Esophagus (tissue), 2 donors: Measurements from ENCODE around the gene MMP2. TPM values are rescaled to one million over a fixed set of nuclear protein-coding genes. Genes with fewer than 3 reads are reported as not detected.

Experiments used
- H3K27ac ChIP-seq, 2 donors: one replicate each; pipeline ENCODE4 v1.5.1; 2013; ENCODE audit warnings: low read depth in 2 of 2, mild to moderate bottlenecking in 2 of 2, inconsistent platforms in 1 of 2, low read length in 1 of 2, moderate library complexity in 1 of 2
- H3K27me3 ChIP-seq, 2 donors: one replicate each; pipeline ENCODE4 v1.6.1; 2013; ENCODE audit warnings: low read length in 2 of 2, control low read depth in 1 of 2, mild to moderate bottlenecking in 1 of 2; ENCODE audit not compliant: insufficient read depth in 2 of 2, control insufficient read depth in 1 of 2
- H3K36me3 ChIP-seq, 2 donors: one replicate each; pipeline ENCODE4 v1.6.1; 2013; ENCODE audit warnings: low read length in 1 of 2; ENCODE audit not compliant: control insufficient read depth in 2 of 2, insufficient read depth in 2 of 2
- H3K4me1 ChIP-seq, 2 donors: one replicate each; pipeline ENCODE4 v1.6.1; 2013; ENCODE audit warnings: low read length in 1 of 2; ENCODE audit not compliant: control insufficient read depth in 2 of 2, insufficient read depth in 2 of 2
- H3K4me3 ChIP-seq, 2 donors: one replicate each; pipeline ENCODE4 v1.5.1; 2013; ENCODE audit warnings: low read length in 2 of 2, mild to moderate bottlenecking in 2 of 2, low read depth in 1 of 2, moderate library complexity in 1 of 2
- H3K9me3 ChIP-seq, 2 donors: one replicate each; pipeline ENCODE4 v1.6.1; 2013; ENCODE audit warnings: mild to moderate bottlenecking in 2 of 2, low read depth in 1 of 2, low read length in 1 of 2, moderate library complexity in 1 of 2; ENCODE audit not compliant: control insufficient read depth in 2 of 2, insufficient read depth in 1 of 2
- WGBS, 2 donors: extraction: QIAGEN DNeasy Blood & Tissue Kit; methylation state at CpG; one replicate each; pipeline ENCODE4 v1.1.7; 2013; 5-methylcytosine and 5-hydroxymethylcytosine counted together
- polyA plus RNA-seq, 2 donors: library from polyadenylated mRNA; stranded (reverse); fragments of 200-250 nt; gene quantifications; one replicate each; pipeline ENCODE4 v1.2.3, GENCODE V29; 2013
- donor health status: healthy with polysubstance abuse.
- donor health status: Bipolar disorder and iron deficiency.

MMP2 gene
- polyA plus RNA-seq, 2 donors = 3.3 to 11.0 TPM

DNA sequence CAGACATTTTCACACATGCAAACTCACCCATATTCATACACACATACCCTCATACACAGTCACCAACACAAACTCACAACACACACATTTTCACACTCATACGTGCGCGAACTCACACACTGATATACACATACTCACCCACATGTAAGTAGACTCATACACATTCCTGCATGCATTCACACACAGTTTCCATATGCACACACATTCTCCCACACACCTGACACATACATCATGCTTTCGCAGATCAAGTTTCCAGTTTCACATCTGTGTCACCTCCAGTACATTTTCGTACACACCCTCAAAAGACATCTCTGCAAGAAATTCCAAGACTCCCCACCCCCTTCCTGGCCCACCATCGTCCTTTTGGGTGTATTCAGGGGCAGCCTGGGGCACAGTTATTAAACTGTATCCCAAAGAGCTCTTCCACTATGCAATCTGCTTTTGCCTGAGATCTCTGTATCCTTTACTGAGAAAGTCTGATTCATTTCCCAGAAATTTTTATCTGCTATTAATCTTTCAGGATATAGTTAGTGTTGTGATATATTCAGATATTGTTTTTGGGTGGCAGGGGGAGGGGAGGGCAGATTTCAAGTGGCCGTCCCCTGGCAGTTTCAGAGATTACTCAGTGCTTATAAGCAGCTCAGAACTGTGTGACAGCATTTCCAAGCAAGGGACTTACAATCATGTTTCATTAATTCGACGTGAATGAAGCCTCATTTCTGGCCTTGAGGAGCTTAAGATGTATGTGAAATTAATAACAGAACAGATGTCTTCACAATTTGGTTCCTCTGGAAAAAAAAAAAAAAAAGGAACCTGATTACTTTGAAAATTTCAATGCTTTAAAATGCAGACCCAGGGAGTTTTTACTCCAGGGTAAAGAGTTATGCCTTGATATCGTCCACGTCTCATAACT is 35.3 kb upstream of the MMP2 start:
- 51 to 56% methylated on average over 11 of the region's 11 CpGs for WGBS, 2 donors
- Histone ChIP-seq H3K4me3 (no peak overlapping the region), H3K9me3 (peaks cover 0 to 2% of the 10 kb centered on the region in 2 donors), H3K27me3 (no peaks in the 10 kb centered on the region), H3K27ac (no peak overlapping the region), H3K36me3 (no peaks in the 10 kb centered on the region), H3K4me1 (peaks cover 0 to 2% of the 10 kb centered on the region in 2 donors)

DNA sequence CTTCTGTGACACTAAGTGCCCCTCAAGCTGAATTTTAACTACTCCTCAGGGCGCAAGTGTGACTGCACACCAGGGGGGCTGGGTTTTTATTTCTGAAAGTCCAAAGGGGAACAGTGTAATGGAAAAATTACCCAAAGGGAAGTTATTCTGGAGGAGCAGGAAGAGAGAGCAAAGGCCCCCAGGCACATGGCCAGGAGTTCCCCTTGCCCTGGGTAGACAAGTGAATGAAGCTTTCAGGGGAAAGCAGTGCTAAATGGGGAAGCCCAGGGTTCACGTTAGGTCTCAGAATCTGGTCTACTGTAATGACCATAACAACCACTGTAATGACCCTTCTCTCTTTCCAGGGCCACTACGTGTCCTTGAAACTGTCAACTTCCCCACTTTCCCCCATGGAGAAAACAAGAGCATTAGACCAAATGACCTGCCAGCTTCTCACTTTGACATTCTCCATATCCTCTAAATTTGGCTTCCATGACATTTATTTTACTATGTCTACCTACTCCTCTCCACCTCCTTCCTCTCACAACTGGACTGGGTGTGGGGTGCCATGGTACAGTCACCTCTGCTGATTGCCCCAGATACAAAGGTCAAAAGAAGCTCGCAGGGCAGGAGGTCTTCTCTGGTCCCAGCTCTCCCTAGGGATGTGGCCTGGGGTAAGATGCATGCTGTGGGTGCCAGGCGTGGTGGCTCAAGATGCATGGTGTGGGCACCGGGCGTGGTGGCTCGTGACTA is 34.1 kb upstream of the MMP2 start:
- no peaks in the 10 kb centered on the region for H3K4me1 ChIP-seq
- H3K27me3 ChIP-seq = no peaks in the 10 kb centered on the region
- no peak overlapping the region for H3K27ac ChIP-seq
- no peaks in the 10 kb centered on the region for H3K36me3 ChIP-seq
- no peak overlapping the region for H3K4me3 ChIP-seq
- H3K9me3 ChIP-seq = peaks cover 0 to 2% of the 10 kb centered on the region in 2 donors
- 75 to 81% methylated on average over 8 of the region's 8 CpGs for WGBS, 2 donors

DNA sequence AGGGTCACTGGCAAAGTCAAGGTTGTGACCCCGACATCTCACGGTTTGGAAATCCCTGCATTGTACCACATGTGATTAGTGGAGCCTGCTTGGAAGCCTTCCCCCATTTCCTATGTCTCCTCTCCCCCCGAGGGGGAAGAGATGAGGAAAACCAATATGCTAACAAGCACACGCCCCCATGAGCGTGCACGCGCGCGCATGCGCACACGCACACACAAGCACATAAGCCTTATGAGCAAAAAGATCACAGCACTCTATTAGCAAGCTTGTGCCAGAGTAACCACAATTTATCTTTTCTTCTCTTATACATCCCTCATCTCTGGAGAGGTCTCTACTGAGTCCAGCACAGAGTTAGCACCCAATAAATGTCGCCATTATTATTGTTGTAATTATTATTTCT is 31.8 kb upstream of the MMP2 start:
- Histone ChIP-seq H3K4me1 (no peaks in the 10 kb centered on the region), H3K36me3 (no peaks in the 10 kb centered on the region), H3K4me3 (no peak overlapping the region), H3K27ac (no peak overlapping the region), H3K9me3 (peaks cover 0 to 2% of the 10 kb centered on the region in 2 donors), H3K27me3 (no peaks in the 10 kb centered on the region)
- 90 to 95% methylated on average over 12 of the region's 12 CpGs for WGBS, 2 donors

- no peaks in the 10 kb centered on the region for H3K36me3 ChIP-seq
- peaks cover 0 to 4% of the 10 kb centered on the region in 2 donors for H3K9me3 ChIP-seq
- WGBS, 2 donors = 79 to 80% methylated on average over 2 of the region's 2 CpGs
Observed at GRCh38 chr16:55452996-55453395, 26.0 kb upstream of the MMP2 start.

DNA sequence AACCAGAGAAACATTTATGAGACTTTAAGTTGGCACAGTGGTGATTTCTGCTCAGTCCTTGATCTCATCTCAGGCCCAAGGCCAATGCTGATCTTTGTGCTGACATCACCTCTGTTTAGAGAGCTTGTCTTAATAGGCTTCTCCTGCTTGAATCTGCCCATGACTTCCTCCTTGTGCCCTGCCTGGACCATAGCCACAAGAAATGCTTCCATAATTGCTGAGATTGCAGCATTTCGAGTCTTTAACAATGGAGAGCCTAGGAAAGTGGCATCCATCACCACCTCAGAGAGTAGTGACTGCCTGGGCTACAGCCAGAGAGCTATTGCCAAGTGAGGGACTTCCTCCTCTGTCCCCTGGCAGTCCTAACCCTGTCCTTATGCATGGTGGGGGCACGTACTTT is 25.1 kb upstream of the MMP2 start:
- peaks cover 0 to 4% of the 10 kb centered on the region in 2 donors for H3K9me3 ChIP-seq
- peak overlapping the region in 1 of 2 donors; percentile 24 for H3K27ac ChIP-seq
- no peak overlapping the region for H3K4me3 ChIP-seq
- H3K4me1 ChIP-seq = no peaks in the 10 kb centered on the region
- H3K36me3 ChIP-seq = no peaks in the 10 kb centered on the region
- H3K27me3 ChIP-seq = no peaks in the 10 kb centered on the region
- 37 to 55% methylated on average over 2 of the region's 2 CpGs for whole genome bisulfite sequencing, 2 donors

More at GRCh38 chr16:55452996-55453395, 26.0 kb upstream of the MMP2 start:
- Histone ChIP-seq H3K27me3 (no peaks in the 10 kb centered on the region), H3K4me3 (no peak overlapping the region), H3K4me1 (no peaks in the 10 kb centered on the region), H3K27ac (no peak overlapping the region)

- Histone ChIP-seq H3K27ac (no peak overlapping the region), H3K9me3 (peaks cover 0 to 4% of the 10 kb centered on the region in 2 donors), H3K27me3 (no peaks in the 10 kb centered on the region), H3K4me1 (peaks cover 0 to 2% of the 10 kb centered on the region in 2 donors), H3K4me3 (no peak overlapping the region), H3K36me3 (no peaks in the 10 kb centered on the region)
- 57 to 83% methylated on average over 6 of the region's 6 CpGs for WGBS, 2 donors
Observed at GRCh38 chr16:55454861-55455260, 24.1 kb upstream of the MMP2 start.

DNA sequence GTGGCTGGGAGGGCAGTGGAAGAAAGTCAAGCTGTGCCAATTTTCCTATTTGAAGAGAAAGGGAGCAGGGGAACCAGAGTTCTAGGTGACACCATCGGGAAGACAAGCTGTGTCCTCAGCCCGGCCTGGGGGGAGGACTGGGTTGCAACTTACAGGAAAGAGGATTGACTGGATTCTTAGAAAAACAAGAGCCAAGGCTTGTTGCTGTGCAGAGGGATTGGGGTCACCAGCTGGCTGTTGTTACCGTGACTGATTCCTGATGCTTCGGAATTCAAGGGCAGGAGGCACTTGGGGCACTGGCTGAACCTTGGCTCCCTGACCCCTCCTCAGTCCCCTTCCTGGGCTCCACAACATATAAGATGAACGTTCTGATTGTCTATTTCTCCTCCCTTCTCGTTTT is 16.8 kb upstream of the MMP2 start:
- Histone ChIP-seq H3K4me1 (peaks cover 0 to 2% of the 10 kb centered on the region in 2 donors), H3K9me3 (no peaks in the 10 kb centered on the region), H3K36me3 (no peaks in the 10 kb centered on the region), H3K27ac (no peak overlapping the region), H3K27me3 (no peaks in the 10 kb centered on the region), H3K4me3 (no peak overlapping the region)
- WGBS, 2 donors = 61 to 67% methylated on average over 6 of the region's 6 CpGs

DNA sequence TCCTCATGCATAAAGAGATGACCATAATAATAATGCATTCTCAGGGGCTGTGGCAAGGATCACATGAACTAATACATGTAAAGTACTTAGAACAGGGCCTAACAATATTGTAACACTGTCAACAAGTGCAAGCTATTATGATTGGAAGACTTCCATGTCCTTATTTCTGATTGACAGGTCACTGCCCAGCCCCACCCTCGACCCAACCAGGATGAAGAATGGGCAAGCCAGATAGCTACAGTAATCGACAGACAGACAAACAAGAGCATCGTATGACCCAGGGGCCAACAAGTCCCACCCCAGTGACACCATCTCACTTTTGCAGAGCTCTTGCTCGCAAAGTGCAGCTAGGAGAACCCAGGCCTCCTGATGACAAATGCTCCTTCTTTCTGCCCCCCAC is 14.6 kb upstream of the MMP2 start:
- Histone ChIP-seq H3K4me3 (no peak overlapping the region), H3K4me1 (peaks cover 0 to 2% of the 10 kb centered on the region in 2 donors), H3K27ac (no peak overlapping the region), H3K36me3 (no peaks in the 10 kb centered on the region), H3K27me3 (no peaks in the 10 kb centered on the region), H3K9me3 (no peaks in the 10 kb centered on the region)
- 55% methylated on average over 4 of the region's 4 CpGs for WGBS, 2 donors

GRCh38 chr16:55465077-55465896 is 13.7 kb upstream of the MMP2 start:
- Histone ChIP-seq H3K9me3 (no peaks in the 10 kb centered on the region), H3K4me3 (no peak overlapping the region), H3K27ac (no peak overlapping the region), H3K36me3 (no peaks in the 10 kb centered on the region), H3K4me1 (peaks cover 0 to 1% of the 10 kb centered on the region in 2 donors), H3K27me3 (no peaks in the 10 kb centered on the region)
- WGBS, 2 donors = 31 to 33% methylated on average over 19 of the region's 19 CpGs
